GM19023 (cell line): ENCODE results near the gene AGFG1.
"Not testable (repeated sequence)": the region's sequence is repeated elsewhere in the genome, so short reads cannot be mapped to it uniquely, and the experiment has no call there.

Experiments used
- ATAC-seq: cut with Tn5 transposase; IDR thresholded peaks from one replicate; pipeline ENCODE4 v1.9.1; 2021; ENCODE audit warnings: mild to moderate bottlenecking, moderate library complexity; ENCODE audit not compliant: unreplicated experiment

Gene AGFG1

DNA sequence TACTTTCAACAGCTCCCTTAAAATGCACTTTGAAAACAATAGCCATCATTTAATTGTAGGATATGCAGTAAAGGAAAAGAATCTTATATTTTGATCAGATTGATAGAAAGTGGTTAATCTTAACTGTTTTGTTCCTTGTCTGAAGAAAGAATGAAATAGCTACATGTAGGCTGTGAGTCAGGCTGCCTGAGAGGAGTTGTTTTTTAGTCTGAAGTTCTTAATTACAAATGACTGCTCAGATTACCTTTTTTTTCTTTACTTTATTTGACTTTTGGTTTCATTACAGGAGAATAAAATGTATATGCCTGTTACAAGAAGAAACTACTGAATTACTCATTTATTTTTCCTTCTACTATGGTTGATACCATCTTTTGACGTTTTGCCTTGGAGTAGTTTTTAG is 56.8 kb downstream of the AGFG1 start:
- ATAC-seq, result no peak

DNA sequence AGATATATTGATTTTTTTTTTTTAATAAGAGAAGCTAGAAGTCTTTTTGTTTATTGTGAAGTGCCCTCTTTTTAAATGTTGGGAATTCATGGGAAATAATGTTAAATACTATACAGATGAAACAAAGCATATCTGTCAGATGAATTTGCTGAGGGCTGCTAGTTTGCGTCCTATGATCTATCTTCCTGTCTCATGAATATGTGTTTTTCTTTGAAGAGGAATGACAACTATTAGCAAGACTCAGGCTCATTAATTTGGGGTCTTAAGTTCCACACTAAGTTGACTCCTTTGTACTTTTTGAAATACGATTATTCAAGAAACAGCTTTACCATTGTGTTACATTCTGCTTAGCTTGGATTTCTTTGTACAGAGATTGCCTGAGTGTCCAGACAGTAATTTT is 57.9 kb downstream of the AGFG1 start:
- ATAC-seq, result no peak

DNA sequence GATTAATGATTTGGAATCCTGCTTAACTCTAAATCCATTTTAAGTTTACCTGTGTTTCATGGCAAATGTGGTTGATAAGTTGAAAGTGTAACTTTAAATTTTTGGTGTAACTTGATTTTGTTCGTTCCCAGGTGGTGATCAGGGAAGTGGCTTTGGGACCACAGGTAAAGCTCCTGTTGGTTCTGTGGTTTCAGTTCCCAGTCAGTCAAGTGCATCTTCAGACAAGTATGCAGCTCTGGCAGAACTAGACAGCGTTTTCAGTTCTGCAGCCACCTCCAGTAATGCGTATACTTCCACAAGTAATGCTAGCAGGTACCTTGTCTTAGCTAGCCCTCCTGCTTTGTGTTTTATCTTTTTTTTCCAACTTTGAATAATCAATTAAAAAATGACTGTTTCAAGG is 62.8 kb downstream of the AGFG1 start:
- peak; percentile 93 for ATAC-seq

DNA sequence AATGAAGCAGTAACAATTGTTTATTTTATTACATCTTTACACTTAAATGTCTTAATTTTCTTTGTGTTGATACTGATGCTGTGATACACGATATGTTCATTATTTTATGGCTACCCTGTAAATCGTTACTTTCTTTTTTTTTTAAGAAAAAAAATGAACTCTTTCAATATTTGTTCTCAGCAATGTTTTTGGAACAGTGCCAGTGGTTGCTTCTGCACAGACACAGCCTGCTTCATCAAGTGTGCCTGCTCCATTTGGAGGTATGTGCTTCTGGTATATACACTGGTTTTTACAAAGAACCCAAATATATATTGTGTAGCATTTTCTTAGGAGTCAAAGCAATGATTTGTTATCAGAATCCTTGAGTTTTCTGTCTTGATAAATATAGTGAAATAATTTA is 64.5 kb downstream of the AGFG1 start:
- no peak for ATAC-seq

DNA sequence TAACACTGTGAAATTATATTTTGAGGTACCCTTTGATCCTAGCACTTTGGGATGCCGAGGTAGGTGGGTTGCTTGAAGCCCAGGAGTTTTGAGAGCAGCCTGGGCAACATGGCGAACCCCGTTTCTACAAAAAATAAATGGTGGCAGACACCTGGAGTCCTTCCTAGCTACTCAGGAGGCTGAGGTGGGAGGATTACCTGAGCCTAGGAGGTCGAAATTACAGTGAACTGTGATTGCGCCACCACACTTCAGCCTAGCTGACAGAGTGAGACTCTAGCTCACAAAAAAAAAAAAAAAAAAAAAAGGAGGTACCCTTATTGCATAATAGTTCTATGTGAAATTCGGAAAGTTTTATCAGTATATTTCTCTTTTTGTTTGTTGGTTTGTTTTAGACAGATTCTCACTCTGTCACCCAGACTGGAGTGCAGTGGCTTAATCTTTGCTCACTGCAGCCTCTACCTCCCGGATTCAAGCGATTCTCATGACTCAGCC is 67.6 kb downstream of the AGFG1 start:
- no peak for ATAC-seq

DNA sequence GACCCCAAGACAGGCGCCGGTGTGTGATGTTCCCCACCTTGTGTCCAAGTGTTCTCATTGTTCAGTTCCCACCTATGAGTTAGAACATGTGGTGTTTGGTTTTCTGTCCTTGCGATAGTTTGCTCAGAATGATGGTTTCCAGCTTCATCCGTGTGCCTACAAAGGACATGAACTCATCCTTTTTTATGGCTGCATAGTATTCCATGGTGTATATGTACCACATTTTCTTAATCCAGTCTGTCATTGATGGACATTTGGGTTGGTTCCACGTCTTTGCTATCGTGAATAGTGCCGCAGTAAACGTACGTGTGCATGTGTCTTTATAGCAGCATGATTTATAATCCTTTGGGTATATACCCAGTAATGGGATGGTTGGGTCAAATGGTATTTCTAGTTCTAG is 68.4 kb downstream of the AGFG1 start:
- not testable (repeated sequence) for ATAC-seq

DNA sequence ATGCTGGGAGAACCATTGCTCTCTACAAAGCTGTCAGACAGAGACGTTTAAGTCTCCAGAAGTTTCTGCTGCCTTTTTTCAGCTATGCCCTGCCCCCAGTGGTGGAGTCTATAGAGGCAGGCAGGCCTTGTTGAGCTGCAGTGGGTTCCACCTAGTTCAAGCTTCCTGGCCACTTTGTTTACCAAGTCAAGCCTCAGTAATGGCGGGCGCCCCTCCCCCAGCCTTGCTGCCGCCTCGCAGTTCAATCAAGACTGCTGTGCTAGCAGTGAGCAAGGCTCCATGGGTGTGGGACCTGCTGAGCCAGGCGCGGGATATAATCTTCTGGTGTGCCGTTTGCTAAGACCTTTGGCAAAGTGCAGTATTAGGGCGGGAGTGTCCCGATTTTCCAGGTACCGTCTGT is 74.0 kb downstream of the AGFG1 start:
- no peak for ATAC-seq

DNA sequence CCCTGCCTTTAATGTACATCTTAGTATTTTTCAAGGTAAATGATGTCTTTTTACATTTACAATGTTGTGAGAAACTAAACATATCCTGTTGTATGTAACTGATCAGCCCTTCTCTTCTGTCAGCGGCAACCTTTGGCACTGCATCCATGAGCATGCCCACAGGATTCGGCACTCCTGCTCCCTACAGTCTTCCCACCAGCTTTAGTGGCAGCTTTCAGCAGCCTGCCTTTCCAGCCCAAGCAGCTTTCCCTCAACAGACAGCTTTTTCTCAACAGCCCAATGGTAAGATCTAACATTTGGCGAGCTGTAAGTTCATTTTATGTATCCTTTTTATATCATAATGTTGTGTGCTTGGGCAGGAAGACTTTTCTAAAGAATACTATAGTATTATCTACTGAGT is 79.9 kb downstream of the AGFG1 start:
- ATAC-seq, result no peak

DNA sequence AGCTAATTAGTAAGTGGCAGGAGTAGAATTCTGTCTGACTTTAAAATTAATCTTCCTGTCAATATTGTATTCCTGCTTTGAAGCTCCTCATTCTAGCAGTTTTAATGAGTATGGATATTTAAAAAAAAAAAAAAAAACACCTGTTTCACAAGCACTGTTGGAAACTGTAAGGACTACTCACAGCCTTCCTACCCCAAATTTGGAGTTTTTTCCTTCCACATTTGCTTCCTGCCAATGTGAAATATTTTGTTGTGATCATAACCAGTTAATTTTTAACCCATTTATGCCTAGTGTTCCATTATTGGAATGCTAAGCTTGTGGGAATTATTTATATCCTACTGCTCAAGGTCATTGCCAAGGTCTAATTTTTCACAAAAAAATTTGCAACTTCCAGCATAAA is 90.6 kb downstream of the AGFG1 start:
- no peak for ATAC-seq

DNA sequence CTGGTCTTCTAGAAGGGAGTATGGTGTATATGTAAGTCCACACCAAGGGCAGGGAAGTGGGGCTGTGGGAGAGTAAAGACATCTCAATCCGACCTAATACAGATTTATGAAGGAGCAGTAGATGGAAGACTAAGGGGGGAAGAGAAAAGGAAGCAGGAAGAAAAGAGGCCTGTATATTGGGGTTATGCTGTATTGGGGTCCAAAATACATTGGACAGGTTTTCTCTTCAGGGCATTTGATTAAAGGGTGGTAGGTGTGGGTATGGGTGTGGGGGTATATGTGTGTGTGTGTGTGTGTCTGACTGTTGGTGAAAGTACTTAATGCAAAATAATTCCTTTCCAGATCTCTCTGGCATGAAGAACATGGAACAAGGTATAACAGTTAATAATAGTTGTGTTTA is 93.1 kb downstream of the AGFG1 start:
- ATAC-seq, result no peak

DNA sequence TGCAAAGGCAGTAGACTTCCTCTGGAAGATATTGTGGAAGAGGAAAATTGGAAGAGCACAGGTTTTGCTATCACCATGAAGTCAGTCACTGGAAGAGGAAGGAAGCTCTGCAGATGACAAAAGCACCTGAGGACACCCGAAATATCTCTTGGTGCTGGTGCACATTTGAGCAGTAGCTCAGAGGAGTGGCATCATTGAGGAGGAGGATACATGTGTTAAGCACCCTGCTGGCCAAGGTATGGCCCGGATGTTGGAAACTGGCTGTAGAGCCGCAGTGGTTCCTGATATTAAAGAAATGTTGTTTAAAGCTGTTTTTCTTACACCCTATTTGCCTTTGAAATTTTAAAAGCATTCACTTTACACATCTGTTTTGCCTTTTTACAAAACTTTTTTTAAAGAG is 94.1 kb downstream of the AGFG1 start:
- ATAC-seq, result no peak

DNA sequence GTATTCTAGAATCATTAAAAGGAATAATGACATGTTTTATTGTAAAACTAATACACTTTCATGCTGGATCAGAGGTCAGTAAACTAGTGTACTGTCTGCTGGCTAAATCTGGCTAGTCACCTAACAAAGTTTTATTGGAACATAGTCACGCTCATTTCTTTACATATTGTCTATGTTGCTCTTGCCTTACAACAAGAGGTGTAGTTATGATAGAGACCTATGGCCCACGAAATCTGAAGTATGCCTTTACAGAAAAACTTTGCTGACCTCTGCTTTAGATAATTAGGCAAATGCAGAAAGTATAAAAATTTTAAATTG is 96.9 kb downstream of the AGFG1 start:
- no peak for ATAC-seq

DNA sequence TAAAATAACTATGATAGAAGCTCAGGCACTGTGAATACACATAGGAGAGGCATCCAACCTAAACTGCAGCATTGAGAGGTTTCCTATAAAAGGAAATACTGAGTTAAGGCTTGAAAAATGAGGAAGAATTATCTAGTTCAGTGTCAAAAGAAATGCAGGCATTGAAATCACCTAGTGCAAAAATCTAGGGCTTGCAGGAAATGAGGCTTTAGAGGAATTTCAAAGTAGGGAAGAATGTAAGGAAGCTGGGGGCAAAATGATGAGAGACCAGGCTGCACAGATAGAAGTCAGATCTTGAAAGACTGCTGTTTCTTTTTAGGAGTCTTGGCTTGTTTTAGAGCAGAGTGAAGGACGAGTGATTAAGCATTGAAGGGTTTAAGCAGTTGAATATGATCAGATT is 98.7 kb downstream of the AGFG1 start:
- no peak for ATAC-seq

DNA sequence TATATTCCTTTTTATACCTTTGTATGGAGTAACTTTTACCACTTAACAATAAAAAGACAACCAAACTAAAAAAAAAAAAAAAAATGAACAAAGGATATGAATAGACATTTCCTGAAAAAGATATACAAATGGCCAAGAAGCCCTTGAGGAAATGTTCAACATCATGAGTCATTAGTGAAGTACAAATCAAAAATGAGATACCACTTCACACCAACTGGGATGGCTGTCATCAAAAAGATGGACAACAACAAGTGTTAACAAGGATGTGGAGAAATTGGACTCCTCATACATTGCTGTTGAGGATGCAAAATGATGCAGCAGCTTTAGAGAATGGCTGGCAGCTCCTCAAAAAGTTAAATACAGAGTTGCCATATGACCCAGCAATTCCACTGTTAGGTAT is 104.2 kb downstream of the AGFG1 start:
- ATAC-seq, result no peak

DNA sequence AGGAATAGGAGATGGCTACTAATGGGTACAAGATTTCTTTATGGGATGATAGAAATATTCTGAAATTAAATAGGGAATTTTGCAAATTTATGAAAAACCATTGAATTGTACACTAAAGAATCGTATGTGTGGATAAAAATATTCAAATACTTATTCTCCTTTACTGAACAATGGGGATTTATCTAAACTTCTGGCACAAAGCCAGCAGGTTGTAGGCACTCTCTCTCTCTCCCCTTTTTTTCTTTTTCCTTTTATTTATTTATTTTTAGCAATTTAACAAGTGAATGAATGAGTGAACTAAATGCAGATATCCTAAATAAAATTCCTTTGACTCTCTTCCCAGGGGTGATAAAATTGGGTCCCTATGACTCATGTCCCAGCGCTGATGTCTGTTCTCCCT is 104.9 kb downstream of the AGFG1 start:
- ATAC-seq, result no peak

DNA sequence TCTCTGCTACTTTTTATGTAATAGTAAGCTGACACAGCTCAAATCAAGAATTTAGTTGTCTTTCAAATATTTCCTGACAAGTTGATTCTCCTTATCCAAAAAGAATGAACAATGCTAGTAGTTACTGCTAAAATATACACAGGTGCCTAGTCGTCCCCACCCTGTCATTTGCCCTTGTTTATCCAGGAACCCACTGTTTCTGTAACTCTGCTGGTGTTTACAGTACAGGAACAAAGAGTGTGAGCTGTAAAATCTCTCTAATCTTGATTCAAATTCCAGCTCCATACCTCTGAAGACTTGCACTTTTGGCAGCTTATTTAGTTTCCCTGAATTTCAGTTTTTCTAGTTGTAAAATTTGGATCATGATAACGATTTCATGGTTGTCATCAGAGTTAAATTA is 105.6 kb downstream of the AGFG1 start:
- no peak for ATAC-seq

DNA sequence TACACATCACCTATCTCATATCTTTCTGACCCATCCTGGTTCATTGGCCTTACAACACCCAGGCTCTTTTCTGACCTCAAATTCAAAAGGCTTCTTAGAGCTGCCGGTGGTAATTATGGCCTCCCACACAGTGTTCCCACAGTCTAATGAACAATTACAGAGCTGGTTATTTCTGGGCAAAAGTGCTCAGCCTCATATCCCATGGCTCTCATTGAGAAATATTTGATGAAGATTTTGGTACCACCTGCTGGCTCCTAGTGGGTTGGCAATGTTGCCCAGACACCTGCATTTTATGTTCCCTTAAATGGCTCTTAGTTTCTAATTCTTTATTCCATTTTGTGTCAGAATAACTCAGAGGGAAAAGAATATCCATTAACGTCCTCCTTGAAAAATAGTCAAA is 106.7 kb downstream of the AGFG1 start:
- no peak for ATAC-seq

DNA sequence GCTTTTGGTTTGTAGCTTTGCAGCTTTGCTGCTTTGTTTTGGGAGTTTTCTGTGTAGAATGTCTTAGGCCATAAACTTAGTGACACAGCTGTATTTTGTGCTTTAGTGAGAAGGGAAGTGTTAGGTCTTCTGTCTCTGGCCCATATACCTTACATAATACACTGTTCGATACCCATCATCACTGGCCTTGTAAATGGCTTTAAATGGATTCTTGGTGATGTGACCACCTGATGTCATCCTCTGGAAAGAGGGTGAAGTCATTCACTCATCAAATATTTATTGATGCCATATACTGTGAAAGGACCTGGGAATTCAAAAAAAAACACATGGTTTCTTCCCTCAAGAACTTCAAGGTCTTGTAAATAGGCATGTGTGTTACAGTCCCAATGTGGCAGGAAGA is 107.8 kb downstream of the AGFG1 start:
- ATAC-seq, result no peak

DNA sequence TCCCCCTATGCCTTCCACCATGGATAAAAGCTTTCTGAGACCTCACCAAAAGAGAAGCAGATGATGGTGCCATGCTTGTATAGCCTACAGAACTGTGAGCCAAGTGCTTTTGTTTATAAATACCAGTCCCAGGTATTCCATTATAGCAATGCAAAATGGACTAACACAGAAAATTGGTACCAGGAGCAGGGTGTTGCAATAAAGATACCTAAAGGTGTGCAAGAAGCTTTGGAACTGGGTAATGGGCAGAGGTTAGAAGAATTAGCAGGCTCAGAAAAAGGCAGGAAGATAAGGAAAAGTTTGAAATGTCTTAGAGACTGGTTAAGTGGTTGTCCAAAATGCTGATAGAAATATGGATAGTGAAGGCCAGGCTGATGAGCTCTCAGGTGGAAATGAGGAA is 110.4 kb downstream of the AGFG1 start:
- ATAC-seq, result no peak

DNA sequence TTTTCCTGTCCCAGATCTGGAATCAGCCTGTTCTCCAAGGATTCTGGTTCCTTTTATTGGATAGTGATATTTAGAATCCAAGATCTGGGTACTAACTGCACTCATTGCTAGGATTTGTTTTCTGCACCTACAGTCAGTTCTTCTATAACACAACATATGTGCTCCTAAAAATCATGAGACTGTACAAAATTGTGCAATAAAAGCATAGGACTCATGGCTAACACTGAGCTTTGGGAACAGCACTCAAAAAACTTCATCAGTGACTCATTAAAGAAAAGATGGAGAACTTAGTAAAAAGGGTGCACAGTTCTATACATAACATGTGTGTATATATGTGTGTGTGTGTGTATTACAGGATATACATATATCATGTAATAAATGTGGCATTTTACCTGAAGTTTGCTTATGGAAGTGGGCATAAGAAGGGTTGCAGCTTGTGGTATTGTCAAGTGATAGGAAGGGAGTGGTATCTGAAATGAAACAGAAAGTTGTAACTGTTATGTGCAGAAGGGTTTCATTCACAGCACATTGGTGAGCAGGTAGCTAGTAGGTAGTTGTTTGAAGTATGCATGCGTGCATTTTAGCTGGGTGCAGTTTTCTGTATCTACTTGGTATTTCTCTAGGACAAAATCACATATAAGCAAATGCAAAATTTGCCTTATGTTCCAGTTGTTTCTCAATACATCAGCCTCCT is 120.9 kb downstream of the AGFG1 start:
- peak; percentile 67 for ATAC-seq

DNA sequence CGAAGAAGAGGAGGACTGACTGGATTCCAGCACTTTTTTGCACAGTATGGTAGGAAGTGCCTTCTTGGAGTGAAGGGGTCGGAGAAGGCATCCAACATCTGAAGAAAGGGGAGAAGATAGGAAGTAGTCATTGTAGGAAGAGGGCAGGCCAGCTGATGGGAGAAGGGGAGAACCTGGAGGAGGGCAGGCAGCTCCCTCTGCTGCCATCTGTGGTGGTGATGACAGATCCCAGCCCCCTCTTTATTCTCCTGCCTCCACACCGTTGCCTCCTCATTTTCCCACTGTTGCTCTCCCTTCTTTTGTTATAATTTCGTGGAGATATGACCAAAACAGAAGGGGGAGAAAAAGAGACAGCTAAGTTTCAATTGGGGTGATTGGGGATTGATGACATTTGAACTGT is 123.8 kb downstream of the AGFG1 start:
- ATAC-seq, result no peak

DNA sequence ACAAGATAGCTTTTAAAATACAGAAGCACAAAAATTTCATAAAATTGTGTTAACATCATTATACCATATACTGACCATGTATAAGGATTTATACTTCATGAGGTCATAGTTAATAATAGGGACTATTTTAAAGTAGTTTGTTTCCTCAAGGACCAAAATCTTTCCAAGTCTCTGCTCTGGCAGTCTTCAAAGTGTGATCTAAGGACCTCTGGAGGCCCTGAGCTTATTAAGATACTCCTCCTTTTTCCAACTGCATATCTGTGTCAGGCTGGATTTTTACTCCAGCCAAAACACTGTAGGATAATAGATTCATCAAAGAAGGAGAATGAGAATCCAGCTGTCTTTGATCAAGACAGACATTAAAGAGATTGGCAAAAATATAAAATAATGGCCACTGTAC is 125.1 kb downstream of the AGFG1 start:
- ATAC-seq, result no peak

DNA sequence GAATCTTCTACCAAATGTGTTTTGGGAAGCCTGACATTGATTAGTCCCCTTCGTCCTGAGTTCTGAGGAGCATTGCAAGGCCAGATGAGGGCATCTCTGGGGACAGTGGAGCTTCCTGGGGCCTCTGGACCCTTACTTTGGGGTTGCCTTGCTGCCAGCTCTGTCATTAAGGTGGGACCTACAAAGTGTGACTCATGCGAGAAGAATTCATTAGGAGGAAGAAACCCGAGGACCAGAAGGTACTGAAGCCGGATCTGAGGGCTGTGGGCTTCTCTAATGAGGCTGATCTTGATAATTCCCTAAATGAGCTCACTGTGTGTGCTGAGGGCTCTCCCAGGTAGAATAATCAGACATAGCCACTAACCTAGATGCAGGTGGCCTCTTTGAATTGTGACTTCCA is 126.0 kb downstream of the AGFG1 start:
- no peak for ATAC-seq
